Measurements from ENCODE around the gene UBN1.

Gene UBN1, protein sequence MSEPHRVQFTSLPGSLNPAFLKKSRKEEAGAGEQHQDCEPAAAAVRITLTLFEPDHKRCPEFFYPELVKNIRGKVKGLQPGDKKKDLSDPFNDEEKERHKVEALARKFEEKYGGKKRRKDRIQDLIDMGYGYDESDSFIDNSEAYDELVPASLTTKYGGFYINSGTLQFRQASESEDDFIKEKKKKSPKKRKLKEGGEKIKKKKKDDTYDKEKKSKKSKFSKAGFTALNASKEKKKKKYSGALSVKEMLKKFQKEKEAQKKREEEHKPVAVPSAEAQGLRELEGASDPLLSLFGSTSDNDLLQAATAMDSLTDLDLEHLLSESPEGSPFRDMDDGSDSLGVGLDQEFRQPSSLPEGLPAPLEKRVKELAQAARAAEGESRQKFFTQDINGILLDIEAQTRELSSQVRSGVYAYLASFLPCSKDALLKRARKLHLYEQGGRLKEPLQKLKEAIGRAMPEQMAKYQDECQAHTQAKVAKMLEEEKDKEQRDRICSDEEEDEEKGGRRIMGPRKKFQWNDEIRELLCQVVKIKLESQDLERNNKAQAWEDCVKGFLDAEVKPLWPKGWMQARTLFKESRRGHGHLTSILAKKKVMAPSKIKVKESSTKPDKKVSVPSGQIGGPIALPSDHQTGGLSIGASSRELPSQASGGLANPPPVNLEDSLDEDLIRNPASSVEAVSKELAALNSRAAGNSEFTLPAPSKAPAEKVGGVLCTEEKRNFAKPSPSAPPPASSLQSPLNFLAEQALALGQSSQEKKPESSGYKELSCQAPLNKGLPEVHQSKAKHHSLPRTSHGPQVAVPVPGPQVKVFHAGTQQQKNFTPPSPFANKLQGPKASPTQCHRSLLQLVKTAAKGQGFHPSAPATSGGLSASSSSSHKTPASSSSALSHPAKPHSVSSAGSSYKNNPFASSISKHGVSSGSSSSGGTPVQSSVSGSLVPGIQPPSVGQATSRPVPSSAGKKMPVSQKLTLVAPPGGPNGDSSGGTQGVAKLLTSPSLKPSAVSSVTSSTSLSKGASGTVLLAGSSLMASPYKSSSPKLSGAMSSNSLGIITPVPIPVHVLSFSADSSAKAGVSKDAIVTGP (N-terminal part only)

DNA sequence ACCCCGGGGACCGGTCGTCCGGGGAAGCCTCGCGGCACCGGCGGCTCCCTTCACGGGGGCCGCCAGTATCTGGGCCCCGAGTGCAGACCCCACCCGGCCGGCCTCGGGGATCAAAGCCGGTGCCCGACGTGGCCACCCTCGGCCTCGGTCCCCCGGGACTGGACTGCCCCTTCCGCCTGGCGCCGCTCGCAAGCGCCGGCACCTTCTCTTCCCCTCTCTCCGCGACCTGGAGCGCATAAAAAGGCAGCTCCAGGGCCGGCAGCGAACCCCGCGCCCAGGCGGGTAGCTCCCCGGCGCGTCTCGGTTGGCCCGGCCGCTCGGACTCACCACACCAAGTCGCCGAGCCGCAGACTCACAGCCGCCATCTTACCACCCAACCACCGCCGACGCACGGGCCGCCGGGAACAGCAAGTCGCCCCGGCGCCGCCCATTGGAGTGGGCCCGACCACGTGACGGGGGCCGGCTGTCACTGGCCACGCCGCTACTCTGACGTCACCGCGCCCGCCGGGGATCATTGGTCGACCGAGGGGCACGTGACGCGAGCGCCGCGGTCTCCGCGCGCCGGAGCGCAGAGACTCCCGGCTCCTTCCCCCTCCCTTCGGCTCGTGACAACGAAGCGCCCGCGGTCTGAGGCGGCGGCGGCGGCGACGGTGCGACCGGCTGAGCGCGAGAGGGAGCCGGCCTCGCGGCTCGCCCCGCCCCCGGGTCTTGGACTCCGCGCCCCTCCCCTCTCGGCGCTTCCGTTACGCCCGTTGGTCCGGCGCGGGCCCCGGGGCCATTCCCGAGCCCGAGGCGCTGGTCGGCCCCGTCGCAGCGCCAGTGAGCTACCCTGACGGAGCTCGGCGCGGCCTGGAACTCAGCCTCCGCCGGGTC is at the start of gene UBN1, which contains the start of gene GLYR1:
TSS of gene UBN1 (plus strand) at position 581 of the 873 bp plus-strand sequence. CDS start 5,437 bp downstream, outside the sequence.
TSS of gene GLYR1 (minus strand) at position 388 of the 873 bp plus-strand sequence. CDS start at position 365, 23 bp downstream.
- FAIRE-seq, result no peak

DNA sequence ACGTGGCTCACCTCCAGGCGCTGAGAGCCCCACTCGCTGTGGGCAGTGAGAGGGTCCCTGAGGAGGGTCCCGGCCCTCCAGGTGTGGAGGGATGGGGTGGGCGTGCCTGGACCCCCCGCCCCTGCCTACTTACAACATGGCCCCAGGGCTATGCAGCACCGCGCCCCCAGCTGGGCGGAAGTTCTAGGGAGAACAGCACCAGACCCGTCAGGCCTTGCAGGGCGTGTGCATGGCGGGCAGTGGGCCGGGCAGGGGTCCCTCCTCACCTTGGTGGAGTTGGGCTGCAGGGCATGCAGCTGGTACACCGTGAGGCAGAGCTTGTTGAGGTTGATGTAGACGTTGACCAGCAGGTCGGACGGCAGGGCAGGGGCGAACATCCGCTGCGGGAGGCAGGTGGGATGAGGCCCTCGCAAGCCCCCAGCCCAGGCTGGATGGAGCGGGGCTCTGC is 49.5 kb upstream of the UBN1 start:
- no peak for FAIRE-seq

DNA sequence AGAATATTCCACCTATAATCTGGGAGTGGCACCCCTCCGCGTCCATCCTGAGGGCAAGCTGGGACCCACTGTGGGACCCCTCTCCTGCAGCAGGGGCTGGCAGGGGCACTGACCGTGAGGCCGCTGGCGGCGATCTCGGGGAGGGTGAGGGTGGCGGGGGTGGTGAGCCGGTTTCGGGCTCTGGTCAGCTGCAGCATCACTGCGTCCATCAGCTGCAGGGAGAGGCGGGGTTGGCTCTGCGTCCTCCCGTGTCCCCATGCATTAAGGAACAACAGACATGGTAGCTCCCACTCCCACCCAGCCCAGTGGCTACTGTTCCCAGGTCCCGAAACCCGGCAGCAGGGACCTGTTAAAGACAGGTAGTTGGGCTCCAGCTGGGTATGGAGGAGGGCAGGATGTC is 48.8 kb upstream of the UBN1 start:
- FAIRE-seq, result no peak

DNA sequence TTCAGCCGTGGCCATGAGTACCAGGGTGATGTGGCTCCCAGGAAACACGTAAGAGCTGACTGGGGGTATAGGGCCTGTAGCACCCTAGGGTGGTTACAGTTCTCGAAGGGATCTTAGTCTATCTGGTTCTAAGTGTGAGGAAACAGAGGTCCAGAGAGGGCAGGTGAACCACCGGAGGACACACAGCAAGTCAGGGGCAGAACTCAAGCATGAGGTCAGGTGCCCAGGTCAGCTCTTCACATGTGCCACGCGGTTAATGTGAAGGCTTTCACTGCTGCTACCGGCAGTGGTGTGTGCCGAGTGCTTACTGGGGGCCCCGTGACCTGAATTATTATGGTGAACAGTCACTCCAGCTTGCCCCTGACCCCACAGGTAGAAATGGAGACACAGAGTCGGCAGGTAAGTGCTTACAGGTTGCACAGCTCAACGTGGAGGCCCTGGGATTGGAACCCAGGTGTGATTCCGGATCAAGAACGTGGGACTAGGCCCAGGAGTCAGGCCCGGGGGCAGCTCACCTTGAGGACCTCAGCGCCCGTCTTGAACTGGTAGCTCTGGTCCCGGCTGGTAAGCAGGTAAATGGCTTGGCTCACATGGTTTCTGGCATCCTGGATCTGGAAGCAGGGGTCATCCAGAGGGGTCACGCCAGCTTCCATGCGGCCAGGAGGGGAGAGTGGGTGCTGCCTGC is 48.0 kb upstream of the UBN1 start:
- FAIRE-seq, result no peak

DNA sequence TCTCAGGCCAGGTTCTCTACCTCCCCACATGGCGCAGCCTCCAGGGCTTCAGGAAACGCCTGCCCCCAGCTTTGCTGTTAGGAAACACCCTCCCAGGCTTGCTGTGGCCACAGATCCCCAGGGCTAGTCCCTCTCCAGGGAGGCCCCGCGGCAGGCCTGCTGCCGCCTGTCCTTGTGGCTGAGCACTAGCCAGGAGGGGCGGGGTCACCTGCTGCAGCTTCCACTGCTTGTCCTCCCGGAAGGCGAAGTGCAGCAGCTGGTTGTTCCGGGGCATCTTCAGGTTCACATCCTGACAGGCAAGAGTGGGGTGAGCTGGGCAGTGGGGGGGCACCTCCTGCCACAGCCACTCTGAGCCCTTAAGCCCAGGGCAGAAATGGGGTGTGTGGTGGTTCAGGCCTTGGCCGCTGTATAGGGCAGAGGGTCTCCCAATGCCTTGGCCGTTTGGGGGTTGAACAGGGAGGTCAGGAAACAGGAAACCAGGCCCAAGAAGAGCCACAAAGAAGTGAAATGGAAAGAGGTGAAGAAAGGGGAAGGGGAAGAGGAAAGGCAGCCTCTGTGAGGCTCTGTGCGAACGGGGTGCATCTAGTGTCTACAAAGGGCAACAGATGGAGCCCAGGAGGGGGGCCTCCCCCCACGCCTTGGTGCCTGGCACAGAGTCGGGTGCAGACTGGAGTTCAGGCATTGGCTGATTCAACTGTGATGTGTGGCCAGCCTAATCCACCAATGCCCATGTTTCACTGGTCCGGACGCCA is 46.8 kb upstream of the UBN1 start:
- FAIRE-seq, result no peak

DNA sequence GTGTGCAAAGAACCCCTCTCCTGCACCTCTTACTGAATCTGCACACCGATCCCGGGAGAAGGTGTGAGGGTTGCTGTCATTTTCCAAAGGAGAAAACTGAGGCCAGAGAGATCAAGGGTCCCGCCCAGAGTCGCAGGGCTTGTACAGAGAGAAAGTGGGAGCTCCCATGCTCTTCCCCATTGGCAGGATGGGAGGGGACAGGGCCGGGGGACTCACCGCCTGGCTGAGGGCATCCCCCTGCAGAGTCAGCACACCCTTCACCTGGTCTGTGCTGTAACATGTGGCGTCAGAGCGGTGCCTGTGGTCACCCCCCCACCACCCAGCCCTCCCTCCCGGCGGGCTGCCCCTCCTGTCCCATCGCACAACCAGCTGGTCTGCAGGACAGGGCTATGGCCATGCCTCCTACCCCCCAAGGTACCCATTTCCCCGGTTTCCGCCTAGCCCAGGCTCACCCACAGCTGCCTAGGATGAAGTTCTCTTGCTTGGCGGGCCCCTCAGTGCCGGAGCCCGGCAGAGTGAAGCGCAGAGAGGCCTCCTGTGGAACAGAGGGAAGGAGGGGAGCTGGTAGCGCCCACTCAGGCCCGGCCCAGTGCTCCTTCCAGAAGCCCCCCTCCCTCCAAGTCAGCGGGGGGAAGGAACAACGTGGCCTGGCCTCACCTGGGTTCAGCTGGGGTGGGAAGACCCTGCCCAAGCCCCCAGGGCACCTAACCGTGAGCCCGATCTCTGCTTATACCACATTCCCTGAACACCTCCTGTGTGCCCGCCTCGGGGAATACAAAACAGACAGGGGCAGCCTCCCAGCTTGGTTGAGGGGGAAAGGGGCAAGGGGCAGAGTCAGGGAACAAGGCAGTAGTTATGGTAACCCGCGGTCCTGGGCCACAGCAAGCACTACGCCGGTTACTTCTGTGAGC is 46.0 kb upstream of the UBN1 start:
- no peak for FAIRE-seq

DNA sequence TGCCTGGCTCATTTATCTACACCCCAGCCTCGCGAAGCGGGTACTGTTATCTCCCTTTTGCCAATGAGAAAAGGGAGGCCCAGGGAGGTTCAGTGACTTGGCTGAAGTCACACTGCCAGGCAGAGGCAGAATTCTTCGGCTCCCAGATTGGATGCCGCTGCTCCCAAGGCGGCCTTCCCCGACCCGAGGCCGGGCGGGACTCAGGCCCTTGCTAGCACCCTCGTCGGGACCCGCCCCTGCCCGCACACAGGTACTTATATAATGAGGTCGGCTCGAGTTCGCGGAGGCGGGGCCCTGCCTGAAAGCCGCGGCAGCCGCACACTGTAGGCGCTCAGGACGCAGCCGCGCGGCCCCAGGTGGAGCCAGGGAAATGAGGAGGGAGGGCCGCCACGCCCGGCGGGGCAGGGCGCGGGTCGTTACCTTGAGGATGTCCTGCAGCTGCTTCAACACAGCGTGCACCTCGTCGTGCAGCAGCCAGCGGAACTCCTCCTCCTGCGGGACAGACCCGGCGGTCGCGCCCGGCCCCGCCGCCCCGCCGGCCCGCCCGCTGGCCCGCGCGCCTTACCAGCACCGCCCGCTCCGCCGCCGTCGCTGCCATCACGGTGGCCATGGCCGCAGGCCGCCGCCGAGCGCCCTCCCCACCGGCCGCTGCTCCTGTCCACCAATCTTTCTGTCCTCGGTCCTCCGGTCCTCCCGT is 45.2 kb upstream of the UBN1 start, which contains the start of gene ROGDI:
TSS of gene ROGDI (minus strand) at position 672 of the 697 bp plus-strand sequence. CDS start at position 610, 62 bp downstream.
- no peak for FAIRE-seq

DNA sequence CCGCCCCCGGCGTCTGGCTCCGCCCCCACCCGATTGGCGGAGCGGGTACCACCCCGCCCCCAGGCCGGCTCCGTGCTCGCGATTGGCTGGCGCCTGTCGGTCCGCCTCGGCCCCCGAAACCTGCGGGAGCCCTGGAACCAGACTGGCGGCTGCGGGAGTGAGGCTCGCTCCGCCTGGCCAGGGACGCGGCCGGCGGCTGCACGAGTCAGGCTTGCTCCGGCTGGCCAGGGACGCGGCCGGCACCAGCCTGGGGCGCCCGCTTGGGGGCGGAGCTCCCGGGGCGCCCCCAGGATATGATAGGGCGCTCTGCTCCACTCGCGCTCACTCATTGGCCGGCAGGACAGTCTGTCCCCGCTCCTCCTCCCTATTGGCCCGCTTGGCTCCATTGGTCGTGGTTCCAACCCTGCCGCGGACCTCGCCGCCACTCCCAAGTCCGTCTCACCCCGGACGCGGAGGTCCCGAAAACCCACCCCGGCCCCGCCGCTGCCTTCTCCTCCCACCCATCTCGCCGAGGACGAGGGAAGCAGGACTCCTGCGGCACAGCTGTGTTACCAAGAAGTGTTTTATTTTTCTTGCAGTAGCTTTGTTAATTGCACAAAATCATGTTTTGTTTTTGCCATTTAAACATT is 44.5 kb upstream of the UBN1 start:
- no peak for FAIRE-seq

DNA sequence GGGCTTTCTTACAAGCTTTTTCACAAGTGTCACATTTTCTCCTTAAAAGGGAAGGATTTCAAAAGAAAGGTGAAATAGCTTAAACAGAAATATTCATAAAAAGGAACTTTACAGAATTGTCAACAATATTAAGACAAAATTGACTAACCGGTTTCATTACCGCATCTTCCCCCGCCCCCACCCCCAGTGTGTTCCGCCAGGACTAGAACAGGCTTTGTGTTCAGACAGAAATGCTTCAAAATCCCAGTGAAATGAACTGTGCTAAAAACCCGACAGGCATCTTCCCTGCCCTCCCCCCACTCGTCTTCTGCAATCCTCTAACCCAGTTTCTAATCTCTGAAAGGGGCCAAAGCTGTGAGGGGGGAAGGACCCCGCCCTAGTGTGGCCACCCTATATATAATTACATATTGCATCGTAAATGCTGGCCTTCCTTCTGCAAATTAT is 43.9 kb upstream of the UBN1 start:
- no peak for FAIRE-seq

DNA sequence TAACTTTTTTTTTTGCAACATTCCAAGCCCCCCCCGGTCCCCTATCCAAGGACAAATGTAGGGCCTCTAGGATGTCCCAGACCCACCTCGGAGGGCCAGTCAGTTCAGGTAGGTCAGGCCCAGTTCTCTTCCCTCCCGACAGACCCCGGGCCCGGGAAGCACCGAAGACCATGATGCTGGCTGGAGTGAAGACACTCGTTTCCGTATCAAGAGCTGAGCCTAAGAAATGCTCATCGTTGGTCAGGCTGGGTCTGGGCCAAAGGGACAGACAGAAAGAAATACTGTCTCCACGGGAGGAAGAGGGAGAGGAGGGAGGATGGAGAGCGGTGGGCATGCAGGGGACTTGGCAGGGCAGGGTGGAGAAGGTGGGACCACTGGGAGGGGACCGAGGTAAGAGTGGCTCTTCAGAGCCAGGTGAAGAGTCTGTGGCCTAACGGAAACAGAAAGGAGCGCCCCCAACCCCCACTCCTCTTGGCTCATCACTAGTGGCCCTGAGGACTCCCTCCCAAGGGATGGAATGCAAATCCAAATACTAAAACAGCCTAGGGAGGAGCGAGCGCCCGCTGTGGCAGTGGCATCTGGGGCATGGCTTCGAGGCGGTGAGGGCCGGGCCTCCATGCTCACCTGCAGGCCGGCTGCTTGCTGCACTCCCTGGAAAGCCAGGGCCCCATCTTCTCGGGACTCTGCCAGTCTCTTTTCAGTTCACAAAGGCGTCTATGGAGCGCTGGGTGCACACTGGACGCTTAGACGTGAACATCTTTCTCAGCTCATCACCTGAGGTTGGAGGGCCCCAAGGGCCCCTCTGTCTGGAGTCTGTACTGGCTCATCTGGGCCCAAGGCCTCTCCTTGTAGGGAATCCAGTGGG is 43.2 kb upstream of the UBN1 start:
- FAIRE-seq, result no peak

DNA sequence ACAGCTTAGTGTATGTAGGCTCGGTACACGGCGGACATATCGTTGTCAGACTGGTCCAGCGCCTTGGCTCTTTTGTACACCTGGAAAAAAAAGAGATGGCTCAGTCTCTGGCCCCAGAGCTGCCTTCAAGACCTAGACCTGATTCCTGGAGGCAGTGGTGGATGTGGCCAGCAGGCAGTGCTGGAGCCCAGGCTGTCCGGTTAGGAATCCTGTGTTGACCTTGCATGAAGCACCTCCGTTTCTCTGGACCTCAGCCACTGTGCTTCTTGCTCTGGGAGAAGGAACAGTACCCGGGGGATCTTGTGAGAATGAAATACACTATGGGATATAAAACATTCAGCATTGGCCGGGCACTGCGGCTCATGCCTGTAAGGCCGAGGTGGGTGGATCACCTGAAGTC is 42.0 kb upstream of the UBN1 start:
- FAIRE-seq, result no peak

DNA sequence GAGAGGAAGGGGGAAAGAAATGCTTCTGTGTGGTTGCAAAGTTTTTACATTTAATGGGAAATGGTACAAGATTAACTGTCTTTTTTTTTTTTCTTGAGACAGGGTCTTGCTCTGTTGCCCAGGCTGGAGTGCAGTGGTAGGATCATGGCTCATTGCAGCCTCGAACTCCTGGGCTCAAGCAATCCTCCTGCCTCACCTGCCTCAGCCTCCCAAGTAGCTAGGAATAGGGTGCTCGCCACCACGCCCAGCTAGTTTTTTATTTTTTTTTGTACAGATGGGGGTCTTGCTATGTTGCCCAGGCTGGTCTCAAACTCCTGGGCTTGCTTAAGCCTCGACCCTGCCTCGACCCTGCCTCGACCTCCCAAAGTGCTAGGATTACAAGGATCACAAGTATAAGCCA is 41.0 kb upstream of the UBN1 start:
- FAIRE-seq, result no peak

DNA sequence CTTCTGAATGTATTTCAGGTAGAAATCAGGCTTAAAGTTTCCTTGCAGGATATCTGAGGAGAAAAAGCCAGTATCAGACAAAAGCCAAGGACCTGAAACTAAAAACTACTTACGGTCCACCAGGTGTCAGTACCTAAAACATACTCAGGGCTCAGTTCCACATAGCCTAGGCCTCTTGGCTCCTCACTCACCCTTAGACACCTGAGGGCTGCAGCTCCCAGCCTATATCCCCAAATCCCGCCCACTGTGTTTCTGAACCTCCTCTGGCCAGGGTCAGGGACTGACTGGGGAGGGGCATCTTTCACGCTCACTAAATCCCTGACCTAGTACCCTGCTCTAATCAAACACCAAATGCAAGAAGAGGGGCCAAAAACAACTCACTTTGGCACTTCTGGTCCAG is 36.0 kb upstream of the UBN1 start:
- FAIRE-seq, result no peak

DNA sequence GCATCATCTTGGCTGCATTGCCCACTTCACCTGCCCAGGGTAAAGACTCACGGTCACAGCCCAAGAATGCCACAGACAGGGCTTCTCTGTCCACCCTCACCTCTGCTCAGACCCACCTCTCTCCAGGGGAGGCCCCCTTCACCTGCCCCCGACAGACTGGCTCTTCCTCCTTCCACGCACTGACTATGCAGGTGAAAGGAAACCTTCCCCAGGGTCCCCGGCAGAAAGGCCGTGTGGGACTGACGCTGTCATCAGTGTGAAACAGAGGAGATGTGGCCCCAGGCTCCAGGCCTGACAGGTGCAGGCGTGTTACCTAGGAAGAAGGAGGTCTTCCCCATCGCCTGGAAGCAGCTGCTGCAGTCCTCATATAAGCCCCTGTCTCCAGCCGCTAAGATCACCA is 35.5 kb upstream of the UBN1 start:
- no peak for FAIRE-seq

DNA sequence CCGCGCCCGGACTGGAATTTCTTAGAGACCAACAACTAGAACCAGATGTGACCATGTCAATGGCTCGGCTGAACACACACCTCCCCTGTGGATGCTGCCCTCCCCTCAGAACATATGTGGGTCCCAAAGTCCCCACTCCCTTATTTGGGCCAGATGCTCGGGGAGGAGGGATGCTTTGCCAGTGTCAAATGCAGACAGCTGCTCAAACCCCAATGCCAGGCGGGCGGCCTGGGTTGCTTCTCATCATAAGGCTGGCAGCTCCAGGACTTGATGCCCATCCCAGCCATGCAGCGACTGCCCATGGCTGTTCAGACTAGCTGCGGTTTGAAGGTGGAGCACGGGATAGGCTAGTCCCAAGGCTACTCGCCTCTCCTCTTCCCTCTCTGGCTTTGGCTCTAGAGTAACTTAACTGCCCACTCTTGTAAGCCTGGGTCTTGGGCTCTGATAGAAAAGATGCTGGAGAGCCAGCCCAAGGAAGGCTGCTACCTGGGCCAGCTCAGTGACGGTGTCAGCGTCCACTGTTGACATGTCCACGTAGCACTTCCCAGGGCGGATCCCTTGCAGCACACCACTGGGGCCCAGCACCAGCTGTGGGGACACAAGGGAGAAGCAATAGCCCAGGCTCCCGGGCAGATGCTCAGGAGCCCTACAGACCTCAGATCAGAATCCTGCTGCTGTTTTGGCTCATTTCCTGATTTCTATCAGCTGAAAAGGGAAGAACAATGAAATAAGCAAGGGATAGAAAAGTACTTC is 33.9 kb upstream of the UBN1 start:
- FAIRE-seq, result no peak

DNA sequence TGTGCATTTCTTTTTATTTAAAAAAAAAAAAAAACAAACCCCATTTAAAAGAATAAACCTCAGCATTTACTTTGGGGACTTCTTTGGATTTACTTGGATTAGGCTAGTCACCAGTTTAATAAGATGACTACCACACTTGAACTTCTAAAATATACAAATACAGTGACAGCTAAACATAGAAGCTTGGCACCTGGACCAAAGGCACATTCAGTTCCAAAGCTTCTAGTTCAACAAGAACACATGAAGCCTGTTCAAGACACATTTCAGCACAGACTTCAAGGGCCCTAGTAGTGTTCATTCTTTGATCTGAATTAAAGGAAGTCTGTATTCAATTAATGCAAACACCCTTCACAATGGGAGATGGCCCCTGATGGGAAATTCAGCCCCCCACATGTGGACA is 33.2 kb upstream of the UBN1 start:
- no peak for FAIRE-seq
